ENCODE measurements around the gene NABP1. TPM values are rescaled to one million over a fixed set of nuclear protein-coding genes. Genes with fewer than 3 reads are reported as not detected.
"Not testable (repeated sequence)": the region's sequence is repeated elsewhere in the genome, so short reads cannot be mapped to it uniquely, and the experiment has no call there.

Gene NABP1
- total RNA-seq, 1 donor from 2014 or later, result 6.4 TPM

GRCh38 chr2:191638079-191638801 lies 39.7 kb upstream of the NABP1 start:
- Mint-ChIP-seq H3K27me3 (no peaks in the 10 kb centered on the region), H3K27ac (no peak overlapping the region), H3K36me3 (ENCODE audit: insufficient read depth) (no peaks in the 10 kb centered on the region), H3K9me3 (ENCODE audit: low read depth) (no peaks in the 10 kb centered on the region), H3K4me3 (ENCODE audit: low read depth) (no peak overlapping the region), H3K4me1 (ENCODE audit: low read depth) (peaks cover 8% of the 10 kb centered on the region)
- TF ChIP-seq, protein P1, sequence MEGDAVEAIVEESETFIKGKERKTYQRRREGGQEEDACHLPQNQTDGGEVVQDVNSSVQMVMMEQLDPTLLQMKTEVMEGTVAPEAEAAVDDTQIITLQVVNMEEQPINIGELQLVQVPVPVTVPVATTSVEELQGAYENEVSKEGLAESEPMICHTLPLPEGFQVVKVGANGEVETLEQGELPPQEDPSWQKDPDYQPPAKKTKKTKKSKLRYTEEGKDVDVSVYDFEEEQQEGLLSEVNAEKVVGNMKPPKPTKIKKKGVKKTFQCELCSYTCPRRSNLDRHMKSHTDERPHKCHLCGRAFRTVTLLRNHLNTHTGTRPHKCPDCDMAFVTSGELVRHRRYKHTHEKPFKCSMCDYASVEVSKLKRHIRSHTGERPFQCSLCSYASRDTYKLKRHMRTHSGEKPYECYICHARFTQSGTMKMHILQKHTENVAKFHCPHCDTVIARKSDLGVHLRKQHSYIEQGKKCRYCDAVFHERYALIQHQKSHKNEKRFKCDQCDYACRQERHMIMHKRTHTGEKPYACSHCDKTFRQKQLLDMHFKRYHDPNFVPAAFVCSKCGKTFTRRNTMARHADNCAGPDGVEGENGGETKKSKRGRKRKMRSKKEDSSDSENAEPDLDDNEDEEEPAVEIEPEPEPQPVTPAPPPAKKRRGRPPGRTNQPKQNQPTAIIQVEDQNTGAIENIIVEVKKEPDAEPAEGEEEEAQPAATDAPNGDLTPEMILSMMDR (IDR thresholded peaks at IDR 0.05; ENCODE audit: unreplicated experiment), result no peak
- no peak for DNase-seq (ENCODE audit: low spot score, unreplicated experiment)

DNA sequence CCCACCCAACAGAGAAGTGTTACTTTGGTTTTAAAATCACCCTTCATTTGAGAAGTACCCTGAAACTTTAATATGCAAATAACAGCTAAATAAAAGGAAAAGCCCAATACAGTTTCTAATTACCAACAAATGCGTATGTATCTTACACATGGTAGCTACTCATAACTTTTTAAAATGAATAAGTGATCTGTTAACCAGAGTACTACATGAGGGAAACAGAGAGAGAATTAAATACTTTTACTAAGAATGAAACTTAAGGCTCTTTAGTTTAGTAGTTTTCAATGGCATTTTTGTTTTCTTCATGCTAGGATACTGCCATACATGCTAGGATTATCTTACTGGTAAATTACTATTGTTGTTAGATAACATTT lies 39.1 kb upstream of the NABP1 start:
- no peak for DNase-seq (ENCODE audit: low spot score, unreplicated experiment)
- H3K36me3 Mint-ChIP-seq (ENCODE audit: insufficient read depth), result no peaks in the 10 kb centered on the region
- TF ChIP-seq, protein P1 (IDR thresholded peaks at IDR 0.05; ENCODE audit: unreplicated experiment), result no peak
- no peaks in the 10 kb centered on the region for H3K27me3 Mint-ChIP-seq
- peaks cover 8% of the 10 kb centered on the region for H3K4me1 Mint-ChIP-seq (ENCODE audit: low read depth)
- no peaks in the 10 kb centered on the region for H3K9me3 Mint-ChIP-seq (ENCODE audit: low read depth)
- no peak overlapping the region for H3K27ac Mint-ChIP-seq
- H3K4me3 Mint-ChIP-seq (ENCODE audit: low read depth), result no peak overlapping the region

DNA sequence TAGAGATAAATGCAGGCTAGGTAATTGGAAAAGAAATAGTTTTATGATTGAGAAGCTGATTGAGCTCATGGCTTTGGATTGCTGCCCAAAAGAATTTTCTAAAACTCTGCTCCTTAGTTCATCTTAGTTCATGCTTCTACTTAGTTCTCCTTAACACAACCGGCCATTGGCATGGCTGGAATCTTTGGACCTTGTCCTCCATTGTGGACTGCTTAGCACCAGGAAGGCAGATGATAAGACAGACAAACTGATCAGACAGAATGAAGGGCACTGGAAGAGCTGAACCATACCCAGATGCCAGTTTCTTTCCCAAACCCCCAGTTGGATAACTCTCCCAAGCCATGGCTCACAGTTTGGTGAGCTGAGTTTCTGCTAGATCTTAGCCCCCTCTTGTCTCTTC lies 36.3 kb upstream of the NABP1 start:
- H3K4me3 Mint-ChIP-seq (ENCODE audit: low read depth), result no peak overlapping the region
- no peaks in the 10 kb centered on the region for H3K36me3 Mint-ChIP-seq (ENCODE audit: insufficient read depth)
- DNase-seq (ENCODE audit: low spot score, unreplicated experiment), result no peak
- TF ChIP-seq, protein P1 (IDR thresholded peaks at IDR 0.05; ENCODE audit: unreplicated experiment), result no peak
- H3K27ac Mint-ChIP-seq, result no peak overlapping the region
- H3K27me3 Mint-ChIP-seq, result no peaks in the 10 kb centered on the region
- H3K9me3 Mint-ChIP-seq (ENCODE audit: low read depth), result no peaks in the 10 kb centered on the region
- H3K4me1 Mint-ChIP-seq (ENCODE audit: low read depth), result peaks cover 8% of the 10 kb centered on the region

- no peaks in the 10 kb centered on the region for H3K9me3 Mint-ChIP-seq (ENCODE audit: low read depth)
- TF ChIP-seq, protein P1 (IDR thresholded peaks at IDR 0.05; ENCODE audit: unreplicated experiment), result no peak
- no peaks in the 10 kb centered on the region for H3K36me3 Mint-ChIP-seq (ENCODE audit: insufficient read depth)
- H3K4me3 Mint-ChIP-seq (ENCODE audit: low read depth), result no peak overlapping the region
- H3K4me1 Mint-ChIP-seq (ENCODE audit: low read depth), result peaks cover 7% of the 10 kb centered on the region
- H3K27ac Mint-ChIP-seq, result no peak overlapping the region
- no peak for DNase-seq (ENCODE audit: low spot score, unreplicated experiment)
- H3K27me3 Mint-ChIP-seq, result no peaks in the 10 kb centered on the region
Measured at GRCh38 chr2:191642541-191642940, 35.4 kb upstream of the NABP1 start.

DNA sequence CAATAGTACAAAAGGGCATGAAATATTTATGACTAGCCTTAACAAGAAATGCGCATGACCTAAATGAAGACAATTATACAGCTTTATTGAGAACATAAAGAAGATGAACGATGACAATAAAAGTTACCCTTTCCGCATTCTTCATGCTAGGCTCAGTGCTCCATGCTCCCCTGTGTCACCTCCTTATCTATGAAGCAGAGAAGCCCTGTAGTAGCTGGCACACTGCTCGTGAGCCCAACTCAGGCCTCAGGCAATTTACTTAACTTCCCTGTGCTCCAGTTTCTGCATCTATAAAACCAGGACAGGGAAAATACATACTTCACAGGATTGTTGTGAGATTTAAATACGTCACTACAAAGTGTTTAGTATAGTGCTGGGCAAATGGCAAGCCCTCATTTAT lies 34.5 kb upstream of the NABP1 start:
- Mint-ChIP-seq H3K4me3 (ENCODE audit: low read depth) (no peak overlapping the region), H3K9me3 (ENCODE audit: low read depth) (no peaks in the 10 kb centered on the region), H3K27ac (no peak overlapping the region), H3K27me3 (no peaks in the 10 kb centered on the region), H3K4me1 (ENCODE audit: low read depth) (no peaks in the 10 kb centered on the region), H3K36me3 (ENCODE audit: insufficient read depth) (no peaks in the 10 kb centered on the region)
- no peak for DNase-seq (ENCODE audit: low spot score, unreplicated experiment)
- TF ChIP-seq, protein P1 (IDR thresholded peaks at IDR 0.05; ENCODE audit: unreplicated experiment), result no peak

- H3K27ac Mint-ChIP-seq; H3K36me3 Mint-ChIP-seq (ENCODE audit: insufficient read depth); H3K4me1 Mint-ChIP-seq (ENCODE audit: low read depth); DNase-seq (ENCODE audit: low spot score, unreplicated experiment); H3K4me3 Mint-ChIP-seq (ENCODE audit: low read depth); H3K9me3 Mint-ChIP-seq (ENCODE audit: low read depth); H3K27me3 Mint-ChIP-seq: not testable (repeated sequence)
Measured at GRCh38 chr2:191644613-191645012, 33.3 kb upstream of the NABP1 start.
